ENCODE results near the gene OR51M1.
"Not testable (repeated sequence)": the region's sequence is repeated elsewhere in the genome, so short reads cannot be mapped to it uniquely, and the experiment has no call there.

OR51M1 gene

GRCh38 chr11:5383576-5383975 lies at the start of gene OR51M1:
OR51M1 (plus strand) TSS chr11:5383812; CDS start chr11:5389399, 5,587 bp downstream.
- no peak for DNase-seq

- DNase-seq, result no peak
Observed at GRCh38 chr11:5335170-5335569, 48.4 kb upstream of the OR51M1 start.

GRCh38 chr11:5336331-5336730 lies 47.3 kb upstream of the OR51M1 start:
- DNase-seq, result no peak

- not testable (repeated sequence) for DNase-seq
Observed at GRCh38 chr11:5337253-5337652, 46.4 kb upstream of the OR51M1 start.

- no peak for DNase-seq
Observed at GRCh38 chr11:5339771-5340322, 43.8 kb upstream of the OR51M1 start.

- no peak for DNase-seq
Observed at GRCh38 chr11:5343474-5344335, 39.9 kb upstream of the OR51M1 start, which contains the start of gene OR51B5. OR51B5 (minus strand) TSS chr11:5343524; CDS start chr11:5343524, 0 bp downstream.

GRCh38 chr11:5345831-5346230 lies 37.8 kb upstream of the OR51M1 start:
- no peak for DNase-seq

GRCh38 chr11:5348551-5349194 lies 34.9 kb upstream of the OR51M1 start:
- no peak for DNase-seq

GRCh38 chr11:5349550-5349949 lies 34.1 kb upstream of the OR51M1 start:
- no peak for DNase-seq

GRCh38 chr11:5351208-5351607 lies 32.4 kb upstream of the OR51M1 start, which contains the start of gene OR51B6:
OR51B6 (plus strand) TSS chr11:5351508; CDS start chr11:5351508, 0 bp downstream.
- DNase-seq, result no peak

GRCh38 chr11:5356031-5356430 lies 27.6 kb upstream of the OR51M1 start:
- not testable (repeated sequence) for DNase-seq

- DNase-seq, result no peak
Observed at GRCh38 chr11:5362017-5362625, 21.5 kb upstream of the OR51M1 start.

- DNase-seq, result no peak
Observed at GRCh38 chr11:5363679-5364078, 19.9 kb upstream of the OR51M1 start.

- no peak for DNase-seq
Observed at GRCh38 chr11:5364214-5364613, 19.4 kb upstream of the OR51M1 start.

- not testable (repeated sequence) for DNase-seq
Observed at GRCh38 chr11:5366365-5366764, 17.2 kb upstream of the OR51M1 start.

- DNase-seq, result no peak
Observed at GRCh38 chr11:5366856-5367255, 16.8 kb upstream of the OR51M1 start.

GRCh38 chr11:5367448-5368074 lies 16.1 kb upstream of the OR51M1 start:
- no peak for DNase-seq

- no peak for DNase-seq
Observed at GRCh38 chr11:5368502-5369043, 15.0 kb upstream of the OR51M1 start.

- DNase-seq, result no peak
Observed at GRCh38 chr11:5369789-5370188, 13.8 kb upstream of the OR51M1 start.

- peak; percentile 29 for DNase-seq
Observed at GRCh38 chr11:5380740-5381342, 2.8 kb upstream of the OR51M1 start.

GRCh38 chr11:5384335-5384734 lies 723 bp downstream of the OR51M1 start:
- DNase-seq, result no peak

- DNase-seq, result no peak
Observed at GRCh38 chr11:5390210-5390609, 6.6 kb downstream of the OR51M1 start.
